ENCODE measurements around the gene HRH1. TPM values are rescaled to one million over a fixed set of nuclear protein-coding genes. Genes with fewer than 3 reads are reported as not detected.

Gene HRH1
- total RNA-seq, 1 experiment from 2014 or later: 7.0 TPM

DNA sequence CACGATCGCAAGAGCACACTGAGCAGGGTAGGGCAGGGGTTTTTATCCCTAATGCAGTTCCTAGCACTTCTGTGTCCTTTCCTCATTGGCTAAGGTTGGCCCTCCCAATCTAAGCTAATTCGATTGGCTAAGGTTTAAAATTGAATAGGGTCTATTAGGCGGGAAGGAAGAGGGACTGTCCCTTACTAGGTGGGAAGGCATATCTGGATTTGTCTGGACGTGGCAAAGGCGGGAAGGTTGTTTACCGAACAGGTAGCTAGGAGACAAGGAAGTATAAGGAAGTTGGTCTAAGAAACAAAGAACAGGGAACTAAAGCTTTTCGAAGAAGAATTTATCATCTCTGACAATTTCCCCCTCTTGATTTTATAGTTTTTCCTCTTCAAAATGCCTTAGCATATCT lies 93.1 kb downstream of the HRH1 start (continued):
- TF ChIP-seq EZH2phosphoT487 (IDR thresholded peaks at IDR 0.05; ENCODE audit: borderline replicate concordance) (no peak), ATF3 (IDR thresholded peaks at IDR 0.05) (no peak), SIN3A (IDR thresholded peaks at IDR 0.05; ENCODE audit: low read depth) (no peak), POLR2AphosphoS5 (IDR thresholded peaks at IDR 0.05; ENCODE audit: low read depth, low read length) (no peak)

DNA sequence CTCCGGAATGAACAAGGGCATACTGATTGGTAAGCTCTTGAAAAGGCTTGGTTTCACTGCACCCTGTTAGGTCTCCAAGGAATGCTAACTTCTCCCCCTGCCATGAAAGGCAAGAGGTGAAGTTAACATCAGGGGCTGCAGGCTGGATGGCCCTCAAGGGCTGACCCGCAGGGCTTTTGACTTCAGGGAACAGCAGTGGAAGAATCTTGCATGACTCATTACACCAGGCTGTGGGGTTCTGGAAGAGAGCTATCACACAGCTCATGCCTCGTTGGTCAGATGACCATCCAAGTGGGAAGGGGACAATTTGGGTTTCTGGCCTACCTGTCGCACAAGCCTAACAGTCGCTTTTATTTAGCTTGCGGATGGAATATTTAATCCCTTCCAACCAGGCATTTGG lies 94.3 kb downstream of the HRH1 start:
- H3K9me3 ChIP-seq (ENCODE audit: control insufficient read depth in 1 of 2, insufficient read depth in 1 of 2, low read depth in 1 of 2, low read length in 2 of 2): no peaks in the 10 kb centered on the region
- no TSS peak for BruUV-seq (replicated peaks)
- H3K4me3 ChIP-seq (replicated peaks in 1 of 2; ENCODE audit: low read depth in 1 of 2, low read length in 2 of 2): no peak overlapping the region
- H2AFZ ChIP-seq (ENCODE audit: low read depth, low read length, poor library complexity, severe bottlenecking): no peak overlapping the region
- H3K9ac ChIP-seq (ENCODE audit: low read length): no peak overlapping the region
- no peak overlapping the region for H3K4me2 ChIP-seq (ENCODE audit: low read length)
- TF ChIP-seq MAX (IDR thresholded peaks at IDR 0.05): no peak
- TF ChIP-seq FOSL1 (IDR thresholded peaks at IDR 0.05; ENCODE audit: low read depth): no peak
- no peak for TF ChIP-seq YY1 (IDR thresholded peaks at IDR 0.05; ENCODE audit: extremely low read depth, insufficient replicate concordance, low read depth, low read length)
- TF ChIP-seq RAD21 (IDR thresholded peaks at IDR 0.05; ENCODE audit: low read depth): no peak
- no peak for TF ChIP-seq CEBPB (IDR thresholded peaks at IDR 0.05; ENCODE audit: low read depth)
- no peak for DNase-seq (ENCODE audit: low read depth, low spot score)
- no peak overlapping the region for H3K27ac ChIP-seq (ENCODE audit: low read depth, low read length)
- H3K9me2 ChIP-seq (ENCODE audit: insufficient read depth): no peaks in the 10 kb centered on the region
- intact Hi-C loops (cut with micrococcal nuclease): no loop called here
- H3K36me3 ChIP-seq (ENCODE audit: control insufficient read depth in 1 of 2, insufficient read depth in 2 of 2, low read length in 2 of 2): no peaks in the 10 kb centered on the region
- peaks cover 0 to 22% of the 10 kb centered on the region in 2 experiments; a peak in 2 of 4 replicates for H3K4me1 ChIP-seq (ENCODE audit: control insufficient read depth in 1 of 2, insufficient read depth in 2 of 2, low read length in 2 of 2)
- H3K27me3 ChIP-seq (ENCODE audit: insufficient read depth, low read length): no peaks in the 10 kb centered on the region
- RAD21 ChIA-PET (ENCODE audit: low non-redundant PET in 1 of 2, low total read pairs in 2 of 2, uncharacterized antibody in 2 of 2, unreplicated experiment in 2 of 2): interaction anchor here in 1 of 2 experiments (0.6 kb wide), 1 partner anchor 11 kb away, joined by 5 read pairs; no protein-coding TSS in a partner anchor
- no peak for ATAC-seq
- POLR2A ChIA-PET: no interaction called here
- no peaks in the 10 kb centered on the region for H3K79me2 ChIP-seq (ENCODE audit: insufficient read depth, low read length)
- CTCF ChIA-PET: interaction anchor here (1.2 kb wide), 1 partner anchor 12 kb away, joined by 3 read pairs; no protein-coding TSS in a partner anchor
- H4K20me1 ChIP-seq (ENCODE audit: insufficient read depth): no peaks in the 10 kb centered on the region

All from HCT116 (cell line).